Keratinocyte (primary cell): Measurements from ENCODE around the gene ZPR1.

Source experiments
- CTCF ChIP-seq, 3 experiments: IDR thresholded peaks in 1 of 3; conservative IDR thresholded peaks in 1 of 3; optimal IDR thresholded peaks in 1 of 3; 2 replicates in 2 of 3; 3 replicates in 1 of 3; pipeline versions ENCODE3 to v1.5.1; 2011; ENCODE audit warnings: low read length in 3 of 3, mild to moderate bottlenecking in 3 of 3, moderate library complexity in 2 of 3, control low read depth in 1 of 3, inconsistent platforms in 1 of 3; ENCODE audit not compliant: insufficient read depth in 2 of 3; ENCODE audit errors: extremely low read depth in 1 of 3
- EZH2 ChIP-seq: IDR thresholded peaks from one replicate; pipeline ENCODE4 v1.6.1; 2012; ENCODE audit warnings: inconsistent platforms, mild to moderate bottlenecking, low read length, moderate library complexity

GRCh38 chr11:116777056-116777455 is 10.8 kb downstream of the ZPR1 start:
- TF ChIP-seq CTCF (optimal IDR thresholded peaks at IDR 0.05 in 1 of 3, IDR thresholded peaks at IDR 0.05 in 1 of 3, conservative IDR thresholded peaks at IDR 0.05 in 1 of 3; ENCODE audit: extremely low read depth in 1 of 3, insufficient read depth in 2 of 3, low read length in 3 of 3) (no peak), EZH2 (no peak)
